ENCODE data around the gene RAB8B. TPM values are rescaled to one million over a fixed set of nuclear protein-coding genes. Genes with fewer than 3 reads are reported as not detected.

The RAB8B gene
- total RNA-seq, 1 experiment from 2014 or later: 18.2 TPM

DNA sequence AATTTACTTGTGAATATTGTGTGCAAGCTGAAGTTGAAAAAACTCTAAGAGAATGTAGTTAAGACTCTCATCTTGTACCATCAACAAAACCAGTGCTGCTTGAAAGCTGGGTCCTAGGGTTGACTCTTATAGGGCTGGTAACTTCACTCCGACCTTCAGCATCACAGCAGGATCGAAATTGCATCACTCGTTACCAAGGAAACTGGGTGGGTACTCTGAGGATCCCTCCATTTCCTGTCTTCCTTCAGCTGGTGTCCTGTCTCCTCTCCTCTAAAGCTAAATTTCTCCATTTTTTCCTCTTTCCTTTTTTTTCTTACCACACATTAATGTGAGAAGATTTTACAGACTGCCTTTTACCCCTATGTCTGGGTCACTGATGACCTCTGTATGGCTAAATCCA is 85.0 kb downstream of the RAB8B start:
- Mint-ChIP-seq H3K4me1 (ENCODE audit: low read depth, unreplicated experiment) (peaks cover 19% of the 10 kb centered on the region), H3K27ac (ENCODE audit: unreplicated experiment) (peak overlapping the region; percentile 43), H3K4me3 (ENCODE audit: unreplicated experiment) (no peak overlapping the region), H3K9me3 (ENCODE audit: unreplicated experiment) (no peaks in the 10 kb centered on the region), H3K36me3 (ENCODE audit: insufficient read depth, unreplicated experiment) (peaks cover 6% of the 10 kb centered on the region), H3K27me3 (ENCODE audit: insufficient read depth, unreplicated experiment) (no peaks in the 10 kb centered on the region)
- ChIA-PET CTCF (no interaction called here), POLR2A (no interaction called here)
- Histone ChIP-seq H3K9me3 (0 out of 2 replicates have a peak, but pooled peaks cover 7% of the 10 kb centered on the region), H3K4me1 (no peaks in the 10 kb centered on the region), H3K4me3 (ENCODE audit: low read depth, low read length) (no peak overlapping the region), H3K27me3 (replicated peaks; ENCODE audit: control insufficient read depth, insufficient read depth, low read length) (no peaks in the 10 kb centered on the region), H3K36me3 (ENCODE audit: control insufficient read depth, insufficient read depth, low read length) (no peaks in the 10 kb centered on the region)
- intact Hi-C loops (cut with micrococcal nuclease; ENCODE audit: unreplicated experiment): no loop called here
- DNase-seq: no peak
- TF ChIP-seq, protein P1, sequence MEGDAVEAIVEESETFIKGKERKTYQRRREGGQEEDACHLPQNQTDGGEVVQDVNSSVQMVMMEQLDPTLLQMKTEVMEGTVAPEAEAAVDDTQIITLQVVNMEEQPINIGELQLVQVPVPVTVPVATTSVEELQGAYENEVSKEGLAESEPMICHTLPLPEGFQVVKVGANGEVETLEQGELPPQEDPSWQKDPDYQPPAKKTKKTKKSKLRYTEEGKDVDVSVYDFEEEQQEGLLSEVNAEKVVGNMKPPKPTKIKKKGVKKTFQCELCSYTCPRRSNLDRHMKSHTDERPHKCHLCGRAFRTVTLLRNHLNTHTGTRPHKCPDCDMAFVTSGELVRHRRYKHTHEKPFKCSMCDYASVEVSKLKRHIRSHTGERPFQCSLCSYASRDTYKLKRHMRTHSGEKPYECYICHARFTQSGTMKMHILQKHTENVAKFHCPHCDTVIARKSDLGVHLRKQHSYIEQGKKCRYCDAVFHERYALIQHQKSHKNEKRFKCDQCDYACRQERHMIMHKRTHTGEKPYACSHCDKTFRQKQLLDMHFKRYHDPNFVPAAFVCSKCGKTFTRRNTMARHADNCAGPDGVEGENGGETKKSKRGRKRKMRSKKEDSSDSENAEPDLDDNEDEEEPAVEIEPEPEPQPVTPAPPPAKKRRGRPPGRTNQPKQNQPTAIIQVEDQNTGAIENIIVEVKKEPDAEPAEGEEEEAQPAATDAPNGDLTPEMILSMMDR (IDR thresholded peaks at IDR 0.05; ENCODE audit: insufficient read depth in 1 of 2, low read depth in 1 of 2, low read length in 1 of 2, severe bottlenecking in 1 of 2, unreplicated experiment in 1 of 2): no peak
- no TSS peak for BruUV-seq (replicated peaks)

DNA sequence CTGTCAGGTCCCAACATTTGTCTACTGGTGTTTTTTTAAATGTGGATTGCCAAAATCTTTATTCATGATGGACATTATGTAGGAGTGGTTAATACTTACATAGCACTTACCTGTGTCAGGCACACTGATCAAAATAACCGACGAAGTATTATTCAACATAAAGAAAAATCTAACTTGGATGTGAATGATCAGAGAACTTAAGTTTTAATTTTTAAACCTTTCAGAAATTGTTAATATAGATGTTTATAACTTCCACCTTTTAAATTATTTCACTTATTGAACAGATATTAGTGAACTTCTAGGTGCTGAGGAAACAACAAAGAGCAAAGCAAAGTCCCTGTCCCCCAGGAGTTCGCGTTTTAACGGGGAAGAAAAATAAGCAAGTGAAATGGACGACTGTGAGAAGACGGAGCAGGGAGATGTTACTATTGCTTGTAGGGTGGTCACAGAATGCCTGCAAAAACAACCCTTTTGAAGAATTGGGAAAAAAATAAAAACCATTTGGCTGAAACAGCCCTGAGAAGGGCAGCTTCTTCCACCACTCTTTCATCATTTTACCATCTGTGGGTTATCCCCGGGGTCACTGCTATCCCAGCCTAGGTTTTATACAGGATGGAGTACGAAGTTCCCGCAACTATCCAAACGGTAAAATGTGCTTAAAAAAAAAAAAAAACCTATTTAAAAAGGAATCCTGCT is 87.1 kb downstream of the RAB8B start:
- Mint-ChIP-seq H3K4me1 (ENCODE audit: low read depth, unreplicated experiment) (peaks cover 19% of the 10 kb centered on the region), H3K27ac (ENCODE audit: unreplicated experiment) (peak overlapping the region; percentile 31), H3K9me3 (ENCODE audit: unreplicated experiment) (no peaks in the 10 kb centered on the region), H3K4me3 (ENCODE audit: unreplicated experiment) (peak overlapping the region; percentile 81), H3K27me3 (ENCODE audit: insufficient read depth, unreplicated experiment) (no peaks in the 10 kb centered on the region), H3K36me3 (ENCODE audit: insufficient read depth, unreplicated experiment) (peaks cover 6% of the 10 kb centered on the region)
- H3K4me1 ChIP-seq: no peaks in the 10 kb centered on the region
- ChIA-PET CTCF (interaction anchor here (1.3 kb wide), 1 partner anchor 229 kb away, joined by 4 read pairs; no protein-coding TSS in a partner anchor), POLR2A (interaction anchor here (0.5 to 1.1 kb wide), 5 partner anchors 12 to 260 kb away, joined by 4 to 5 read pairs (median 4); no protein-coding TSS in a partner anchor)
- H3K4me3 ChIP-seq (ENCODE audit: low read depth, low read length): peak overlapping the region; percentile 76
- H3K27me3 ChIP-seq (replicated peaks; ENCODE audit: control insufficient read depth, insufficient read depth, low read length): no peaks in the 10 kb centered on the region
- TF ChIP-seq, protein P1 (IDR thresholded peaks at IDR 0.05; ENCODE audit: insufficient read depth in 1 of 2, low read depth in 1 of 2, low read length in 1 of 2, severe bottlenecking in 1 of 2, unreplicated experiment in 1 of 2): no peak
- DNase-seq: no peak
- no peaks in the 10 kb centered on the region for H3K36me3 ChIP-seq (ENCODE audit: control insufficient read depth, insufficient read depth, low read length)
- TSS peak; percentile 94 for BruUV-seq (replicated peaks)
- H3K9me3 ChIP-seq: 0 out of 2 replicates have a peak, but pooled peaks cover 7% of the 10 kb centered on the region
- intact Hi-C loops (cut with micrococcal nuclease; ENCODE audit: unreplicated experiment): loop anchor here (1.0 to 2.0 kb wide), 2 partner anchors 87 to 118 kb away; partner anchors contain the start of gene RAB8B

DNA sequence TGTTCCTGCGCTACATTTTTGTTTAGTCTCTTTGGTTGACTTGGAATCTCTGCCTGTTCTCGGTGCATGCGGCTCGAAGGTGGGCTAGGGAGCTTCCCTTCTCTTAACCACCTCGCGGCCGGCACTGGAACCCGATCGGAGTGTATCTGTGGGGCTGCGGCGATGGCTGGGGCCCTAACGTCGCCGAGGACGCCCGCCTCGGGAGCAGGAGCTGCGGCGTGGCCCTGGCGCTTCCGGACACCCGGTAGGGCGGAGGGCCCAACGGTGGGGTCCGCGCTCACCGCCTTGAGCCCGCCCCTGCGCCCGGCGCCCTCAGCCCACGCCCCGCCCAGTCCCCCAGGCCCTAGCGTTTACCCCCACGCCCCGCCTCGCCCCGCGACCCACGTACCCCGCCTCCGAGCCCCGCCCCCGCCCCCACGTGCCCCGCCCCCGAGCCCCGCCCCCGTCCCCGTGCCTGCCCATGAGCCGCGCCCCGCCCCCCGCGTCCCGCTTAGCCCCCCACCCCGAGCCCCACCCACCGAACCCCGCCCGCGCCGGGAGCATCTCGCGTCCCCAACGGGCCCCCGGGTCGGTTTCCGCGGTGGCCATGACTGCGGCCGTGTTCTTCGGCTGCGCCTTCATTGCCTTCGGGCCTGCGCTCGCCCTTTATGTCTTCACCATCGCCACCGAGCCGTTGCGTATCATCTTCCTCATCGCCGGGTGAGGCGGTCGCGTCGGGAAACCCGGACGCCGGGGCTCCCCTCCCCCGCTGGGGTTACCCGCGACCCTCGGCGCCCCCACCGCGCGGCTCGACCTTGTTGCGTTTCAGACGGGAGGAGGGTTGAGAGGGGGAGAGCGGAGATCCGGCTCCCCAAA is 87.9 kb downstream of the RAB8B start, which contains the start of gene APH1B:
APH1B (plus strand) TSS at position 568 of the 855 bp plus-strand sequence; CDS start at position 587, 19 bp downstream.
- DNase-seq: peak; percentile 86 to 88
- intact Hi-C loops (cut with micrococcal nuclease; ENCODE audit: unreplicated experiment): loop anchor here (1.0 to 2.0 kb wide), 2 partner anchors 88 to 118 kb away; partner anchors contain the start of gene RAB8B
- BruUV-seq (replicated peaks): no TSS peak
- no peaks in the 10 kb centered on the region for H3K4me1 ChIP-seq
- ChIA-PET POLR2A (interaction anchor here (0.6 to 1.1 kb wide), 6 partner anchors 13 to 259 kb away, joined by 4 to 5 read pairs (median 4); partner anchors contain the start of gene RPS27L), CTCF (interaction anchor here (0.6 to 1.3 kb wide), 2 partner anchors 188 to 230 kb away, joined by 3 to 4 read pairs; no protein-coding TSS in a partner anchor)
- Mint-ChIP-seq H3K4me1 (ENCODE audit: low read depth, unreplicated experiment) (peaks cover 19% of the 10 kb centered on the region), H3K9me3 (ENCODE audit: unreplicated experiment) (no peaks in the 10 kb centered on the region), H3K27ac (ENCODE audit: unreplicated experiment) (peak within 1 kb of the TSS; percentile 42), H3K4me3 (ENCODE audit: unreplicated experiment) (peak within 1 kb of the TSS; percentile 81), H3K36me3 (ENCODE audit: insufficient read depth, unreplicated experiment) (peaks cover 6% of the 10 kb centered on the region), H3K27me3 (ENCODE audit: insufficient read depth, unreplicated experiment) (no peaks in the 10 kb centered on the region)
- H3K36me3 ChIP-seq (ENCODE audit: control insufficient read depth, insufficient read depth, low read length): no peaks in the 10 kb centered on the region
- H3K9me3 ChIP-seq: 0 out of 2 replicates have a peak, but pooled peaks cover 7% of the 10 kb centered on the region
- TF ChIP-seq, protein P1 (IDR thresholded peaks at IDR 0.05; ENCODE audit: insufficient read depth in 1 of 2, low read depth in 1 of 2, low read length in 1 of 2, severe bottlenecking in 1 of 2, unreplicated experiment in 1 of 2): no peak
- peak within 1 kb of the TSS; percentile 76 for H3K4me3 ChIP-seq (ENCODE audit: low read depth, low read length)
- no peaks in the 10 kb centered on the region for H3K27me3 ChIP-seq (replicated peaks; ENCODE audit: control insufficient read depth, insufficient read depth, low read length)
